GM21786 (cell line): ENCODE measurements around the gene UGT1A1.

ENCODE experiments used
- ATAC-seq: cut with Tn5 transposase; IDR thresholded peaks from one replicate; pipeline ENCODE4 v1.9.1; 2021; ENCODE audit not compliant: unreplicated experiment

UGT1A1 gene

GRCh38 chr2:233756429-233757081 lies 3.5 kb upstream of the UGT1A1 start:
- no peak for ATAC-seq

- no peak for ATAC-seq
Measured at GRCh38 chr2:233758141-233758540, 1.9 kb upstream of the UGT1A1 start.

- ATAC-seq, result no peak
Measured at GRCh38 chr2:233758849-233759248, 1.2 kb upstream of the UGT1A1 start.

- ATAC-seq, result no peak
Measured at GRCh38 chr2:233761040-233761769, 1.1 kb downstream of the UGT1A1 start.

- ATAC-seq, result no peak
Measured at GRCh38 chr2:233764264-233764663, 4.2 kb downstream of the UGT1A1 start.

- ATAC-seq, result no peak
Measured at GRCh38 chr2:233764761-233765160, 4.7 kb downstream of the UGT1A1 start.

- no peak for ATAC-seq
Measured at GRCh38 chr2:233766416-233766815, 6.3 kb downstream of the UGT1A1 start.

GRCh38 chr2:233768076-233768475 lies 8.0 kb downstream of the UGT1A1 start:
- no peak for ATAC-seq

GRCh38 chr2:233769260-233769659 lies 9.2 kb downstream of the UGT1A1 start:
- no peak for ATAC-seq

GRCh38 chr2:233772153-233772552 lies 12.1 kb downstream of the UGT1A1 start:
- ATAC-seq, result no peak

- ATAC-seq, result no peak
Measured at GRCh38 chr2:233772583-233772982, 12.5 kb downstream of the UGT1A1 start.

GRCh38 chr2:233773854-233774253 lies 13.8 kb downstream of the UGT1A1 start:
- no peak for ATAC-seq

- ATAC-seq, result no peak
Measured at GRCh38 chr2:233775414-233775813, 15.3 kb downstream of the UGT1A1 start.

GRCh38 chr2:233778030-233778429 lies 18.0 kb downstream of the UGT1A1 start, which contains the start of gene MROH2A:
Gene MROH2A, plus strand, starts transcription at chr2:233778330. Its CDS starts 1,029 bp downstream, at chr2:233779359.
- no peak for ATAC-seq

- ATAC-seq, result no peak
Measured at GRCh38 chr2:233779722-233780121, 19.7 kb downstream of the UGT1A1 start.

- ATAC-seq, result no peak
Measured at GRCh38 chr2:233780771-233781170, 20.7 kb downstream of the UGT1A1 start.

GRCh38 chr2:233789554-233789953 lies 29.5 kb downstream of the UGT1A1 start:
- ATAC-seq, result no peak

- ATAC-seq, result no peak
Measured at GRCh38 chr2:233791151-233791882, 31.2 kb downstream of the UGT1A1 start.

- no peak for ATAC-seq
Measured at GRCh38 chr2:233791883-233792329, 31.8 kb downstream of the UGT1A1 start.

- ATAC-seq, result no peak
Measured at GRCh38 chr2:233792720-233793119, 32.6 kb downstream of the UGT1A1 start.

GRCh38 chr2:233793465-233794127 lies 33.5 kb downstream of the UGT1A1 start:
- no peak for ATAC-seq
